Spleen (tissue), 7 donors: ENCODE measurements around the gene KCNH4.
A peak's percentile ranks its signal among the peaks of the same experiment; 100 is the strongest.

ENCODE experiments used
- CTCF ChIP-seq, 11 experiments: fragments of 200-600 bp in 7 of 11; fragments of 450-650 bp in 4 of 11; sonication (generic) in 4 of 11; IDR thresholded peaks in 8 of 11; conservative IDR thresholded peaks in 3 of 11; 1 replicate in 7 of 11; 2 replicates in 4 of 11; pipeline versions ENCODE4 v1.4.0 to v1.8.0; 2016 to 2021; ENCODE audit warnings: antibody characterized with exemption in 11 of 11, inconsistent platforms in 4 of 11, mild to moderate bottlenecking in 1 of 11
- POLR2A ChIP-seq, 3 donors: fragments of 450-650 bp; IDR thresholded peaks; one replicate each; pipeline ENCODE4 v1.5.1; 2017; ENCODE audit warnings: antibody characterized with exemption in 3 of 3, mild to moderate bottlenecking in 1 of 3
- POLR2AphosphoS5 ChIP-seq, 3 donors: sonication (generic); formaldehyde crosslinking; IDR thresholded peaks; one replicate each; pipeline ENCODE4 v1.5.1; 2017; ENCODE audit warnings: antibody characterized with exemption in 3 of 3
- donor health status: DM: no; HTN: no; CAD: no; lungs with moderate emphysema.
- donor health status: DM: no; HTN: no; CAD: no.
- donor health status: DM: no; HTN: no; CAD: no.

DNA sequence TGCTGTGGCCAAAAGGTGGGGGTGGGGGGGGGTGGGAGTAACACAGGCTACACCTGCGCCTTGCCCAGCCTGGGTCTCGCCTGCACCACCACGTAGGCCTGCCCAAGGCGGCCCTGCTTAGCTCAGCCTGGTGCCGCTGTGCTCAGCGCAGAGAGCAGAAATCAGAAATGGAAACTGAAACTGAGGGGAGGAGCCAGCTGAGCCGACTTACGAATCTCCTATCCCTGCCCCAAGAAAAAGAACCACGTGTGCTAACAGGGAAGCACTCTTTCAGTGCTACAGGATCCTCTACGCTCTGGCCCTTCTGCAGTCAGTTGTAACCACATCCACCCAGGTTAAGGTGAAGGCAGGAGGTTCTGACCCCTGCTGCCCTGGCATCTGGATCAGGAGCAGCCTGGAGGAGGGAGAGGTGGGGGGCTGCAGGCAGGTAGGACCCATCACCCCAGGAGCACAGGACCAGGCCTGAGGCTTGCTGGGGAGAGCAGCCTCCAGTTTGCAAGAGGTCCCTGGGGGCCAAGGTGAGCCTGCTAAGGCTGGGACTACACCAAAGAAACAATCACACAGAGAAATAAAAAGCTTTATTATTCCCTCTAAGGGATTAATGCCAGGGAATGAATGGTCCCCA lies 68.3 kb downstream of the KCNH4 start, which contains the start of gene DHX58:
- peak; percentile 88 to 93 (median 93) for TF ChIP-seq POLR2AphosphoS5 (IDR thresholded peaks at IDR 0.05)
- no peak for TF ChIP-seq CTCF (IDR thresholded peaks at IDR 0.05 in 8 of 11, conservative IDR thresholded peaks at IDR 0.05 in 3 of 11)
- peak in 1 of 3 donors; percentile 49 for TF ChIP-seq POLR2A (IDR thresholded peaks at IDR 0.05)
